OCI-LY1 (cell line): ENCODE data around the gene SLC37A1.

ENCODE experiments used
- H2AFZ ChIP-seq: fragments of 200-600 bp; sonication (generic), shearing (Covaris generic); 2 replicates; pipeline ENCODE4 v1.6.0; 2014; ENCODE audit warnings: antibody characterized with exemption, mild to moderate bottlenecking, low read length
- H3F3A ChIP-seq: fragments of 200-600 bp; sonication (generic), shearing (Covaris generic); 2 replicates; pipeline ENCODE4 v1.6.0; 2014; ENCODE audit warnings: mild to moderate bottlenecking, antibody characterized with exemption, low read length, moderate library complexity; ENCODE audit not compliant: insufficient read depth
- H3K27ac ChIP-seq: fragments of 200-600 bp; sonication (generic); 2 replicates; pipeline ENCODE4 v1.5.1; 2014; ENCODE audit warnings: low read length, mixed run types, mild to moderate bottlenecking, low read depth; ENCODE audit not compliant: poor library complexity, severe bottlenecking
- H3K27me3 ChIP-seq: fragments of 200-600 bp; sonication (generic); 2 replicates; pipeline ENCODE4 v1.6.0; 2014; ENCODE audit warnings: antibody characterized with exemption, mild to moderate bottlenecking, low read length, moderate library complexity; ENCODE audit not compliant: insufficient read depth
- H3K36me3 ChIP-seq: fragments of 200-600 bp; sonication (generic); 2 replicates; pipeline ENCODE4 v1.6.1; 2014; ENCODE audit warnings: mild to moderate bottlenecking, antibody characterized with exemption, low read length, moderate library complexity, mixed read lengths; ENCODE audit not compliant: insufficient read depth
- H3K4me1 ChIP-seq: fragments of 200-600 bp; sonication (generic); 2 replicates; pipeline ENCODE4 v1.5.1; 2014; ENCODE audit warnings: mild to moderate bottlenecking, low read length, moderate library complexity; ENCODE audit not compliant: insufficient read depth, severe bottlenecking
- H3K4me2 ChIP-seq: fragments of 200-600 bp; sonication (generic), shearing (Covaris generic); 2 replicates; pipeline ENCODE4 v1.6.1; 2014; ENCODE audit warnings: low read length
- H3K4me3 ChIP-seq: fragments of 200-600 bp; sonication (generic); 2 replicates; pipeline ENCODE4 v1.5.1; 2014; ENCODE audit warnings: low read length, low read depth, mild to moderate bottlenecking, mixed read lengths; ENCODE audit not compliant: poor library complexity, severe bottlenecking
- H3K79me2 ChIP-seq: fragments of 200-600 bp; shearing (Covaris generic); 2 replicates; pipeline ENCODE4 v1.6.1; 2016; ENCODE audit warnings: mixed run types, low read length, mixed read lengths; ENCODE audit not compliant: insufficient read depth
- H3K9ac ChIP-seq: fragments of 200-600 bp; sonication (generic), shearing (Covaris generic); 2 replicates; pipeline ENCODE4 v1.6.1; 2014; ENCODE audit warnings: mild to moderate bottlenecking, low read length, mixed read lengths
- H3K9me2 ChIP-seq: fragments of 200-600 bp; sonication (generic), shearing (Covaris generic); 2 replicates; pipeline ENCODE4 v1.6.1; 2014; ENCODE audit warnings: low read depth, mild to moderate bottlenecking, low read length, mixed read lengths
- H3K9me3 ChIP-seq: fragments of 200-600 bp; shearing (Covaris generic); 2 replicates; pipeline ENCODE4 v1.6.1; 2014; ENCODE audit warnings: low read length, mixed read lengths
- H4K20me1 ChIP-seq: fragments of 200-600 bp; sonication (generic), shearing (Covaris generic); 2 replicates; pipeline ENCODE4 v1.6.0; 2016; ENCODE audit warnings: mild to moderate bottlenecking, low read length; ENCODE audit not compliant: insufficient read depth
- CTCF ChIP-seq: fragments of 200-600 bp; sonication (generic), shearing (Covaris generic); IDR thresholded peaks from 2 replicates; pipeline ENCODE4 v1.5.1; 2017; ENCODE audit warnings: mild to moderate bottlenecking, antibody characterized with exemption, low read length, moderate library complexity, mixed read lengths
- EZH2 ChIP-seq: fragments of 200-600 bp; sonication (generic), shearing (Covaris generic); IDR thresholded peaks from 2 replicates; pipeline ENCODE4 v1.8.0; 2017; ENCODE audit warnings: borderline replicate concordance, mixed run types, mild to moderate bottlenecking, antibody characterized with exemption, low read length, moderate library complexity, mixed read lengths

The SLC37A1 gene

GRCh38 chr21:42495765-42496119 is 17.9 kb upstream of the SLC37A1 start:
- H3K79me2 ChIP-seq = no peaks in the 10 kb centered on the region
- H3K4me3 ChIP-seq = peak overlapping the region; percentile 77
- H3K9me2 ChIP-seq = no peaks in the 10 kb centered on the region
- H3K9me3 ChIP-seq = no peaks in the 10 kb centered on the region
- no peak overlapping the region for H3K27ac ChIP-seq
- peak overlapping the region; percentile 95 for H3K4me2 ChIP-seq
- H3F3A ChIP-seq = no peaks in the 10 kb centered on the region
- peaks cover 16% of the 10 kb centered on the region for H3K4me1 ChIP-seq
- no peaks in the 10 kb centered on the region for H3K36me3 ChIP-seq
- TF ChIP-seq CTCF (no peak), EZH2 (no peak)
- no peaks in the 10 kb centered on the region for H4K20me1 ChIP-seq
- peak overlapping the region; percentile 14; the same call in 1 of the 2 replicates for H3K9ac ChIP-seq
- H3K27me3 ChIP-seq = peaks cover 18% of the 10 kb centered on the region; the same call in 1 of the 2 replicates
- H2AFZ ChIP-seq = no peak overlapping the region

GRCh38 chr21:42496120-42496838 is 17.4 kb upstream of the SLC37A1 start, which contains the start of gene RSPH1:
Gene RSPH1 (minus strand): TSS chr21:42496224. CDS start chr21:42496186, 38 bp downstream.
- peaks cover 13% of the 10 kb centered on the region; the same call in 1 of the 2 replicates for H3K27me3 ChIP-seq
- no peaks in the 10 kb centered on the region for H3K9me3 ChIP-seq
- H3K4me1 ChIP-seq = peaks cover 16% of the 10 kb centered on the region
- H3K9me2 ChIP-seq = no peaks in the 10 kb centered on the region
- H3K9ac ChIP-seq = peak within 1 kb of the TSS; percentile 76
- H3K79me2 ChIP-seq = no peaks in the 10 kb centered on the region
- no peaks in the 10 kb centered on the region for H3F3A ChIP-seq
- no peak within 1 kb of the TSS for H3K27ac ChIP-seq
- H3K4me2 ChIP-seq = peak within 1 kb of the TSS; percentile 95
- H2AFZ ChIP-seq = no peak within 1 kb of the TSS
- TF ChIP-seq CTCF = no peak
- TF ChIP-seq EZH2 = no peak
- H3K4me3 ChIP-seq = peak within 1 kb of the TSS; percentile 77
- no peaks in the 10 kb centered on the region for H4K20me1 ChIP-seq
- H3K36me3 ChIP-seq = no peaks in the 10 kb centered on the region

- peak overlapping the region; percentile 77 for H3K4me3 ChIP-seq
- H3K79me2 ChIP-seq = no peaks in the 10 kb centered on the region
- no peak overlapping the region for H2AFZ ChIP-seq
- no peaks in the 10 kb centered on the region for H3F3A ChIP-seq
- no peaks in the 10 kb centered on the region for H3K9me3 ChIP-seq
- peaks cover 13% of the 10 kb centered on the region; the same call in 1 of the 2 replicates for H3K27me3 ChIP-seq
- no peak overlapping the region for H3K27ac ChIP-seq
- H4K20me1 ChIP-seq = no peaks in the 10 kb centered on the region
- TF ChIP-seq EZH2 (no peak), CTCF (no peak)
- peak overlapping the region; percentile 76 for H3K9ac ChIP-seq
- H3K4me1 ChIP-seq = peaks cover 16% of the 10 kb centered on the region
- peak overlapping the region; percentile 95 for H3K4me2 ChIP-seq
- no peaks in the 10 kb centered on the region for H3K9me2 ChIP-seq
- H3K36me3 ChIP-seq = no peaks in the 10 kb centered on the region
Measured at GRCh38 chr21:42496839-42497202, 16.8 kb upstream of the SLC37A1 start.
